Testis (tissue), 2 donors: ENCODE measurements around the gene IQSEC1.

Experiments used
- POLR2A ChIP-seq: fragments of 450-650 bp; IDR thresholded peaks from one replicate; pipeline ENCODE4 v1.6.1; 2017; ENCODE audit warnings: antibody characterized with exemption, mild to moderate bottlenecking, moderate library complexity
- TF ChIP-seq, protein P1 (sequence below), 3 experiments: fragments of 450-650 bp in 2 of 3; fragments of 200-600 bp in 1 of 3; sonication (generic) in 1 of 3; IDR thresholded peaks; one replicate each; pipeline ENCODE4 v1.5.1; 2016 to 2019; ENCODE audit warnings: antibody characterized with exemption in 3 of 3, mild to moderate bottlenecking in 2 of 3, moderate library complexity in 1 of 3

GRCh38 chr3:13039213-13039896 is 33.9 kb downstream of the IQSEC1 start:
- TF ChIP-seq, protein P1, sequence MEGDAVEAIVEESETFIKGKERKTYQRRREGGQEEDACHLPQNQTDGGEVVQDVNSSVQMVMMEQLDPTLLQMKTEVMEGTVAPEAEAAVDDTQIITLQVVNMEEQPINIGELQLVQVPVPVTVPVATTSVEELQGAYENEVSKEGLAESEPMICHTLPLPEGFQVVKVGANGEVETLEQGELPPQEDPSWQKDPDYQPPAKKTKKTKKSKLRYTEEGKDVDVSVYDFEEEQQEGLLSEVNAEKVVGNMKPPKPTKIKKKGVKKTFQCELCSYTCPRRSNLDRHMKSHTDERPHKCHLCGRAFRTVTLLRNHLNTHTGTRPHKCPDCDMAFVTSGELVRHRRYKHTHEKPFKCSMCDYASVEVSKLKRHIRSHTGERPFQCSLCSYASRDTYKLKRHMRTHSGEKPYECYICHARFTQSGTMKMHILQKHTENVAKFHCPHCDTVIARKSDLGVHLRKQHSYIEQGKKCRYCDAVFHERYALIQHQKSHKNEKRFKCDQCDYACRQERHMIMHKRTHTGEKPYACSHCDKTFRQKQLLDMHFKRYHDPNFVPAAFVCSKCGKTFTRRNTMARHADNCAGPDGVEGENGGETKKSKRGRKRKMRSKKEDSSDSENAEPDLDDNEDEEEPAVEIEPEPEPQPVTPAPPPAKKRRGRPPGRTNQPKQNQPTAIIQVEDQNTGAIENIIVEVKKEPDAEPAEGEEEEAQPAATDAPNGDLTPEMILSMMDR (IDR thresholded peaks at IDR 0.05): no peak
- TF ChIP-seq POLR2A: no peak
